ENCODE data around the gene ATP6V0D1.
A peak's percentile ranks its signal among the peaks of the same experiment; 100 is the strongest.

ATP6V0D1 gene

DNA sequence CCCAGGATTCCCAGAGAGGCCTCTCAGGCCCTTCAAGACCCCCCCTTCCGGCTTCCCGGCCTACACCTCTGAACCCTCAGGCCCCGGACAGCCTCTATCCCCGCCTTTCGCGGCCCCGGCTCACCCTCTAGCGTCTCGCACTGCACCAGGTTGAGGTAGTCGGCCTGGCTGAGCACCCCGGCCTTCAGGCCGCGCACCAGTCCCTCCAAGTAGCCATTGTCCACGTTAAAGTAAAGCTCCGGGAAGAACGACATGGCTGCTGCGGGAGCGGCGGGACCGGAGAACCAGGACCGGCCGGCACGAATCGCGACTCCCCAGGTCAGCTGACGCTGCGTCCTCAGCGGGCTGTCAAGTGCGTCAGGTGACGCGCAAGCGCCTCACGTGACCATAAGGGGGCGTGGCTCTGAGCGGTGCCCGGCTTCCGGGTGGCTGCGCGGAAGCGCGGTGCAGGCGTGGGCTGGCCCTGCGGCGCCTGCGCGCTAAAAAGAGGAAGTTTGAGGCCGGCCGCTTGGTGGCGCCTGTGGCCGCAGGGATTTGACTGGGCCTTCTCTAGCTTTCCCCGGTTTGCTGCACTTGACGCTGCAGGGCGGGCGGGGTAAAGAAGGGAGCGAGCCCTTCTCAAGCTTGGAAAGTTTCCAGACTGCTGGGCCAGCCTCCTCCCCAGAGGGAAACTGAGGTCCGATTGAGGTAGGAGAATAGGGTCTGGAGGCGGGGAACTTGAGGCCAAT lies at the start of gene ATP6V0D1:
ATP6V0D1 (minus strand) TSS at position 325 of the 728 bp plus-strand sequence; CDS start at position 254, 71 bp downstream.
- Histone ChIP-seq H3K36me3 (ENCODE audit: control insufficient read depth, insufficient read depth, low read length, severe bottlenecking) (no peaks in the 10 kb centered on the region), H3K9ac (ENCODE audit: low read length) (peak within 1 kb of the TSS; percentile 99), H3K4me1 (ENCODE audit: control insufficient read depth, insufficient read depth, low read length) (peaks cover 41% of the 10 kb centered on the region), H3K9me3 (ENCODE audit: control insufficient read depth, low read length) (no peaks in the 10 kb centered on the region), H3K27me3 (replicated peaks; ENCODE audit: control insufficient read depth, insufficient read depth, low read length) (no peaks in the 10 kb centered on the region), H3K4me3 (ENCODE audit: low read length) (peak within 1 kb of the TSS; percentile 100)
- DNase-seq (ENCODE audit: low read depth) = peak; percentile 99

DNA sequence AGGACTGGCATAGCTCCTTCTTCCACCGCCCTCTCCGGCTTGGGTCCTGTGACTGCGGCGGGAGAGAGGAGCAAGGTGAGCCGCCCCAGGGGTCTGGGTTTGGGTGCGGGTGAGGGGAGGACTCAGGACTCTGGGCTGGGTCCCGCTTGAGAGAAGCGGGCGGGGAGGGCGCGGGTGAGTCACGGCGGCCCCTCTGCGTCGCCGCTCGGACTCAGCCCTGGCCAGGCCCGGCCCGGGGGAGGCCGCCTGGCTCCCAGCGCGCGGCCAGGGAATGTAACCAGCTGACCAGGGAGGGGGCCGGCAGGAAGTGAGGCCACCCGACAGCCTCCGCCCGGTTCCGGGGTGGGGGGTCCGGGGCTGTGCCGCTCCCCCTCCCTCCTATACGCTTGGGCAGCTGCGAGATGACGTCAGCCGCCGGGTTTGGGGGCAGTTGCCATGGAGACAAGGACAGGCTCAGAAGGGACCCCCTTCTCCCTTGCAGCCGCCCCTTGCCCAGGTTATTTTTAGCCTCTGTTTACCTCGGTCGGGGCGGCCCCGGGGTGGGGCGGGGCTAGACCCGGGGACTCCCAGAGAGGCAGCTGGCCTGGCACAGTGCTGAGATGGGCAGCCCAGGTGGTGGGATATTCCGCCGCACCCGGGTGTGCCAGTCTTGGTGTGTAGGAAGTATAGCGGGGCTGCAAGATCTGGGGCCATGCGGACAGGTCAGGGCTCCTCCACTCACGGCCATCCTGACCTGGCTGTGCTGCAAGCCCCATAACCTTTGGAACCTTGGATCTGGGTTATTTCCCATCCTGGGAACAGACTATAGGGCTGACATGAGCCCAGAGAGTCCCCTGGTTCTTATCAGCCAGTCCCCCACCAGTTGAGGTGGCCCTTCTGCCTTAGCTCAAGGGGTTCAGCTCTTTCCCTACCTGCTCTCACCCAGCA lies 49.3 kb upstream of the ATP6V0D1 start:
- Histone ChIP-seq H3K36me3 (ENCODE audit: control insufficient read depth, insufficient read depth, low read length, severe bottlenecking) (no peaks in the 10 kb centered on the region), H3K4me1 (ENCODE audit: control insufficient read depth, insufficient read depth, low read length) (peaks cover 18% of the 10 kb centered on the region), H3K9ac (ENCODE audit: low read length) (peak overlapping the region; percentile 99), H3K27me3 (replicated peaks; ENCODE audit: control insufficient read depth, insufficient read depth, low read length) (no peaks in the 10 kb centered on the region), H3K9me3 (ENCODE audit: control insufficient read depth, low read length) (no peaks in the 10 kb centered on the region), H3K4me3 (ENCODE audit: low read length) (peak overlapping the region; percentile 98)
- peak; percentile 92 for DNase-seq (ENCODE audit: low read depth)

DNA sequence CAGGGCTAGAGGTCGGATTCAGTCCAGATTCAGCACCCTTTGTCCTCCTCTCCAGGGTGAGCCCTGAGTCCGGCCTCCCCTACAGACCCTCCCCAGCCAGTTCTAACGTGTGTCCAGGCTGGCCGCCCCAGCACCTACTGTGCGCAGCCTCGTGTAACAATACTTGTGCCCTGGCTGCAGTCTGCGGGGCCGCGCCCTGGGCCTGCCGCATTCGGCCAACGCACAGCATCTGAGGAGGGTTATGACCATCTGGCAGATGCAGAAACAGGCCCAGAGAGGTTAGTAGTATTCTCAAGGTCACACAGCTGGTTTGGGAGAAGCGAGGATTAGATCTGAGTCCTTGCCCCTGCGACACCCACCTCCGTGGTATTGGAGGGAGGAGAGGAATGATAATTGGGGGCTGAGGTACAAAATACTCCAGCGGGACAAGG lies 48.6 kb upstream of the ATP6V0D1 start:
- H3K9me3 ChIP-seq (ENCODE audit: control insufficient read depth, low read length) = no peaks in the 10 kb centered on the region
- H3K27me3 ChIP-seq (replicated peaks; ENCODE audit: control insufficient read depth, insufficient read depth, low read length) = no peaks in the 10 kb centered on the region
- peak overlapping the region; percentile 98 for H3K4me3 ChIP-seq (ENCODE audit: low read length)
- no peaks in the 10 kb centered on the region for H3K36me3 ChIP-seq (ENCODE audit: control insufficient read depth, insufficient read depth, low read length, severe bottlenecking)
- peak; percentile 35 for DNase-seq (ENCODE audit: low read depth)
- peaks cover 18% of the 10 kb centered on the region for H3K4me1 ChIP-seq (ENCODE audit: control insufficient read depth, insufficient read depth, low read length)
- H3K9ac ChIP-seq (ENCODE audit: low read length) = peak overlapping the region; percentile 99

DNA sequence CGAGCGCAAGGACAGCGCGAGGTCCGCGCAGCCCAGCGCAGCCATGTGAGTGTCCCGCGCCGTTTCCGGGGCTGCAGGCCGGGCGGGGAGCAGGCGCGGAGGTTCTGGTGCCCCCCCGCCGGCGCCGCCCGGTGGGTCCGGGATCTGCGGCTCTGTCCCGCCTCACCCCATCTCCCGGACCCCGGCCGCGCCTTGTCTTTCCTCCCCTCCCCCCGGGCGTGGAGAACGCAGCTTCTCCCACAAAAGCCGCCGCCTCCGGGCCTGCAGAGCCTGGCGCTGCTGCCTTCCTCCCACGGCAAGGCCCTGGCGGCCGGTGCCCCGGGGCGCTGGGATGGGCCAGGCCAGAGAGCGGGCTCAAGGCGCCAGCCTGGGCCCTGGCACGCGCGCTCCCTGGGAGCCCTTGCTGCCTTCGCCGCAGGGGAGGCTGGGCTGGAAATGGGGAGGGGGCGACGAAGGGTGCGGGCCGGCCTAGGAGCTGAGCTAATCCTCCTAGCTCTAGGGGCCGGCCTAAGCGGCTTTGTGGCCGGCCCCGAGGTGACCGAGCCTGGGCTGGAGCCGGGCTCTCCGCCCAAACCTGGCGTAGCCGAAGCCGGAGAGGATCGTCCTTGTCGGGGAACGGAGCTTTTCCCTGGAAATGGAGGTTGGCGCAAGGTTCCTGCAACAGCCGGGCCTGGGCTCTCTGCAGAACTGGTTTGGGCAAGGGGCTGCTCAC lies 48.1 kb upstream of the ATP6V0D1 start:
- Histone ChIP-seq H3K4me1 (ENCODE audit: control insufficient read depth, insufficient read depth, low read length) (peaks cover 18% of the 10 kb centered on the region), H3K4me3 (ENCODE audit: low read length) (peak overlapping the region; percentile 98), H3K9ac (ENCODE audit: low read length) (peak overlapping the region; percentile 99), H3K36me3 (ENCODE audit: control insufficient read depth, insufficient read depth, low read length, severe bottlenecking) (no peaks in the 10 kb centered on the region), H3K27me3 (replicated peaks; ENCODE audit: control insufficient read depth, insufficient read depth, low read length) (no peaks in the 10 kb centered on the region), H3K9me3 (ENCODE audit: control insufficient read depth, low read length) (no peaks in the 10 kb centered on the region)
- DNase-seq (ENCODE audit: low read depth) = peak; percentile 78

DNA sequence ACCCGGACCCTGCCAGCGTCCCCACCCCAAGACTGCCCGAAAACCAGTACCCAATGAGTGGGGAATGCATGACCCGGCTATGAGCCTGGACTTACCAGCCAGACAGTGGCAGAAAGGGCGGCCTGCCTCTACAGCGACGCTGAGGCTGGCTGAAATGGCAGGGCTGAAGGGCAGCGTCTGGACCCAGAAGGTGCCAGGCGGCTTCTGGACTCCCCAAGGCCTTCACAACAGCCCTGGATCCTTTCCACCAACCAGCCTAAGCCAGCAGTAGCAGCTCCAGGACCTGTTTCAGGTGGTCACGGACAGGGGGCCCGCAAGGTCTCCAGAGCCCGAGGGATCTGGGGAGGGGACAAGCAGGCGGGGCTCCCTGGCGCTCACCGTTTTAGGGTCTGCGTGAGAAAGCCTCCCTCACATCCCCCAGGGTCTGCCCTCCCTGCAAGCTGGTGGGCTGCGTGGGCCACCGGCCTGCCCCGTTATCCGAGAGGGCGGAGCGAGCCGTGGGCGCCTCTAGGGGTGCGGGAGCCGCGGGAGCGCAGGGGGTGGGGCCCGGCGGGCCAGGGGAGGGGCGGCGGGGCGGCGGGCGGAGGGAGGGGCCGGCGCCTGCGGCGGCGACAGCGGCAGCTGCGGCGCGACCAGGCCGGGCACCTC lies 47.4 kb upstream of the ATP6V0D1 start, which contains the start of gene RIPOR1:
RIPOR1 (plus strand) TSS at position 608 of the 648 bp plus-strand sequence. CDS start 9,618 bp downstream, outside the sequence.
- Histone ChIP-seq H3K4me1 (ENCODE audit: control insufficient read depth, insufficient read depth, low read length) (peaks cover 18% of the 10 kb centered on the region), H3K9ac (ENCODE audit: low read length) (peak within 1 kb of the TSS; percentile 99), H3K27me3 (replicated peaks; ENCODE audit: control insufficient read depth, insufficient read depth, low read length) (no peaks in the 10 kb centered on the region), H3K36me3 (ENCODE audit: control insufficient read depth, insufficient read depth, low read length, severe bottlenecking) (no peaks in the 10 kb centered on the region), H3K9me3 (ENCODE audit: control insufficient read depth, low read length) (no peaks in the 10 kb centered on the region), H3K4me3 (ENCODE audit: low read length) (peak within 1 kb of the TSS; percentile 98)
- peak; percentile 74 for DNase-seq (ENCODE audit: low read depth)

DNA sequence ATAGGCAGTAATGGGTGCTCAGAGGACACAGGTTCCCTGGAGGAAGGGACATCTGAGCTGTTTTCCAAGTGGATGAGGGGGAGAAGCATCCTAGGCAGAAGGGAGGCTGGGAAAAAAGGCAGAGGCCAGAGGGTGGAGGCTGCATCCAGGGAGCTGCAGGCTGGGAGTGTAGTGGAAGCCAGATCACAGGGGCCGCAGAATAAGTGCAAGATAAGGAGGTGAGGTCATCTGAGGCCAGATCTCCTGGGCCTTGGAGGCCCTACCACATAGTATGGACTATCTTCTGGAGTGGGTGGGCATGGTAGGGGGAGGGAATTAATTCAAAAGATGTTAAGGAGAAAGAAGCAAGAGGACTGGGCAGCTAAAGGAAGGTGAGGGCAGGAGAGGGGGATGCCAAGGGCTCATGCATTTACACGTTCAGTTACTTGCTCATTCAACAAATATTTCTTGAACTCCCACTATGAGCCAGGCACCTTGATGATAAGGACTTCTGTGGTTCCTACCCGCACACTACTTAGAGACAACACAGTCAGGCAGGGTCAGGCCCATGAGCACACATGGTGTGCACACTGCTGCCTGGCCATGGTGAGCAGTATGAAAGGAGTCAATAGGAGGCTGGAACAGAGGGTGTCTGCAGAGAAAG lies 45.3 kb upstream of the ATP6V0D1 start:
- DNase-seq (ENCODE audit: low read depth) = no peak
- Histone ChIP-seq H3K9me3 (ENCODE audit: control insufficient read depth, low read length) (no peaks in the 10 kb centered on the region), H3K4me1 (ENCODE audit: control insufficient read depth, insufficient read depth, low read length) (peaks cover 17% of the 10 kb centered on the region), H3K9ac (ENCODE audit: low read length) (no peak overlapping the region), H3K4me3 (ENCODE audit: low read length) (no peak overlapping the region), H3K27me3 (replicated peaks; ENCODE audit: control insufficient read depth, insufficient read depth, low read length) (no peaks in the 10 kb centered on the region), H3K36me3 (ENCODE audit: control insufficient read depth, insufficient read depth, low read length, severe bottlenecking) (no peaks in the 10 kb centered on the region)

DNA sequence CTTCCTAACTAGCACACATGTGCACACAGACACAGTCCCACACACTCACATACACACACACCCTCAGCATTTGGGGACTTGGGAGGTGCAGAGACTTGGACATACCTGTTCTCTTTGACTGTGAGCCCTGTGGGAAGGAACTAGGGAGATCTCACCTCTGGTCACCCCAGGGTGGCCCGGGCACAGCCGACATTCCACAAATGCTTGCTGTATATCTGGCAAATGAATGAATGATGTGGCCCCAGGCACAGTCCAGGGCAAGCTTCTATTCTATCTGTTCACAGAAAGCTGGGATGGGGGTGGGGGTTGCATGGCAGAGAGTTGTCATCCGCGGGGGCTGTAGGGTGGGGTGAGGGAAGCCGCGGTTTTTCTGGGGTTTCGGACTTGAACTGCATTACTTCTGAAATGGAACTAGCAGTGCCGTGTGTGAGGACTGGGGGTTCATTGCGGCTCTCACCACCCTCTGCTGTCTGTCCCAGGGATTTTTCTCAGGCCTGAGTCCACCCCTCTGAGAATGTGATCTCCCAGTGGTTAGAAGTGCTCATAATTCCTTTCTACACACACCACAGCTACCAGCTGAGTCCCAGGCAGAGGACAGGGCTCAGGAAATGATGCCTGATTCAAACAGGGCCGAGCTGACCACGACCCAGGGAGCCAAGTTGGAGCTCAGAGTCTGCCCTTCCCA lies 44.4 kb upstream of the ATP6V0D1 start:
- no peak for DNase-seq (ENCODE audit: low read depth)
- no peak overlapping the region for H3K4me3 ChIP-seq (ENCODE audit: low read length)
- no peaks in the 10 kb centered on the region for H3K27me3 ChIP-seq (replicated peaks; ENCODE audit: control insufficient read depth, insufficient read depth, low read length)
- peaks cover 9% of the 10 kb centered on the region for H3K4me1 ChIP-seq (ENCODE audit: control insufficient read depth, insufficient read depth, low read length)
- no peaks in the 10 kb centered on the region for H3K9me3 ChIP-seq (ENCODE audit: control insufficient read depth, low read length)
- no peaks in the 10 kb centered on the region for H3K36me3 ChIP-seq (ENCODE audit: control insufficient read depth, insufficient read depth, low read length, severe bottlenecking)
- H3K9ac ChIP-seq (ENCODE audit: low read length) = peak overlapping the region; percentile 0

DNA sequence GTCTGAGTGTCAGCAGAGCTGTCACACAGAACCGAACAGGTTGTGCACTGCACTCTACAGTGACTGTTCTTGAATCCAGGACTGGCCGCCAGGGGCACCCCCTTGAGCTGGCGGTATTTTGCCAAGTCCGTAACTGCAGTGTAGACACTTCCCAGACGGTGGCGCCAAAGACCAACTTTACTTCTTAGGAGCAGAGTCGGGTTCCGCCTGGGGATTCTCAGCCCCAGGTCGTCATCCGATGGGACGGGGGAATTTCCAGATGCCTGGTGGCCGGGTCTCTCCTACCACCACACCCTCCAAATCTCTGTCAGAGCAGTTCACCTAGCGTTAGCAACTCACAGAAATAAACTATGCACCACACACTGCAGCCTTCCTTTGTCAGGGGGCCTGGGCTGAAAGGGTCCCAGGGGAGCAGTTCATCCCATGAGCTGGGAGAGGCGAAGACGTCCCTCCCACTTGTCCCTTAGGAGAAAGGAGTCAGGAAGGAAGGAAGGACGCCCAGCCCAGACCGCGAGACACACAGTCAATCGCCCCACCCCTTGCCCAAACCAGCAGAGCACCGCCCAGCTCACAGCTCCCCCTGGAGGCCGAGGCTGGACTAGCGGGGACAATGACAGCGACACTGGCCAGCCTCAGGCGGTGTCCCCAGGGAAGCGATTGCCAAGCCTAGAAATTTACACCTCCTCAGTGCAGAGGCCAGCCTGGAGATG lies 40.3 kb upstream of the ATP6V0D1 start:
- no peaks in the 10 kb centered on the region for H3K27me3 ChIP-seq (replicated peaks; ENCODE audit: control insufficient read depth, insufficient read depth, low read length)

DNA sequence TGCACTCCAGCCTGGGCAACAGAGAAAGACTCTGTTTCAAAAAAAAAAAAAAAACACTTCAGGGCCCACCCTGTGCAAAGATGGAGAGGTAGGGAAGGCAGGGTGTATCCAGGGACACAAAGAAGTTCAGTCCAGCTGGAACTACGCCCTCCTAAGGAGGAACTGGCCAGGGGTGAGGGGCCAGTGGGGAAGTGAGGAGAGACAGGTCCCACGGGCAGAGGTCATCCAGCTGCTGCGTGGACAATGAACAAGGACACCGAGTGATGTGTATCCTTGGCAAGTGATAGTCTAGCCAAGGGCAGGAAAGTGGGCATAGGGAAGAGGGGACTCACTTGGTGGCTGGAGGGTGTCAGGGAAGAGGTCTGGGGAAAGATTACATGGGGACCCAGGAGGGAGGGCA lies 38.3 kb upstream of the ATP6V0D1 start:
- no peak for DNase-seq (ENCODE audit: low read depth)
- Histone ChIP-seq H3K9me3 (ENCODE audit: control insufficient read depth, low read length) (no peaks in the 10 kb centered on the region), H3K4me3 (ENCODE audit: low read length) (no peak overlapping the region), H3K4me1 (ENCODE audit: control insufficient read depth, insufficient read depth, low read length) (peaks cover 11% of the 10 kb centered on the region), H3K27me3 (replicated peaks; ENCODE audit: control insufficient read depth, insufficient read depth, low read length) (no peaks in the 10 kb centered on the region), H3K36me3 (ENCODE audit: control insufficient read depth, insufficient read depth, low read length, severe bottlenecking) (no peaks in the 10 kb centered on the region), H3K9ac (ENCODE audit: low read length) (no peak overlapping the region)

More for the DNA sequence above, 40.3 kb upstream of the ATP6V0D1 start:
- DNase-seq (ENCODE audit: low read depth) = peak; percentile 99
- Histone ChIP-seq H3K36me3 (ENCODE audit: control insufficient read depth, insufficient read depth, low read length, severe bottlenecking) (no peaks in the 10 kb centered on the region), H3K9ac (ENCODE audit: low read length) (peak overlapping the region; percentile 76), H3K9me3 (ENCODE audit: control insufficient read depth, low read length) (no peaks in the 10 kb centered on the region), H3K4me1 (ENCODE audit: control insufficient read depth, insufficient read depth, low read length) (peaks cover 11% of the 10 kb centered on the region), H3K4me3 (ENCODE audit: low read length) (peak overlapping the region; percentile 77)

Data from adipocyte (in vitro differentiated cells).